Parathyroid adenoma (tissue), 2 donors: Measurements from ENCODE around the gene SEC24D.
A peak's percentile ranks its signal among the peaks of the same experiment; 100 is the strongest.

Source experiments
- H2AFZ ChIP-seq: fragments of 300-600 bp; sonication (generic); one replicate; pipeline ENCODE4 v1.7.0; 2017; ENCODE audit warnings: antibody characterized with exemption, mild to moderate bottlenecking
- H3K27ac ChIP-seq: fragments of 300-600 bp; sonication (generic); one replicate; pipeline ENCODE4 v1.7.0; 2017
- H3K27me3 ChIP-seq: fragments of 300-600 bp; sonication (generic); one replicate; pipeline ENCODE4 v1.7.0; 2017; ENCODE audit warnings: low read length; ENCODE audit not compliant: control insufficient read depth, insufficient read depth
- H3K36me3 ChIP-seq: fragments of 300-600 bp; sonication (generic); one replicate; pipeline ENCODE4 v1.7.0; 2017; ENCODE audit warnings: low read length; ENCODE audit not compliant: control insufficient read depth, insufficient read depth
- H3K4me1 ChIP-seq: fragments of 300-600 bp; sonication (generic); one replicate; pipeline ENCODE4 v1.7.0; 2017; ENCODE audit warnings: control low read depth
- H3K4me2 ChIP-seq: fragments of 300-600 bp; sonication (generic); one replicate; pipeline ENCODE4 v1.7.0; 2017; ENCODE audit warnings: low read length
- H3K4me3 ChIP-seq: fragments of 300-600 bp; sonication (generic); one replicate; pipeline ENCODE4 v1.7.0; 2017; ENCODE audit warnings: low read depth, low read length
- H3K79me2 ChIP-seq: fragments of 300-600 bp; sonication (generic); one replicate; pipeline ENCODE4 v1.7.0; 2017; ENCODE audit warnings: control low read depth
- H3K9ac ChIP-seq: fragments of 300-600 bp; sonication (generic); one replicate; pipeline ENCODE4 v1.7.0; 2017; ENCODE audit warnings: mild to moderate bottlenecking
- H3K9me3 ChIP-seq: fragments of 300-600 bp; sonication (generic); one replicate; pipeline ENCODE4 v1.7.0; 2017; ENCODE audit warnings: low read length; ENCODE audit not compliant: control insufficient read depth
- TF ChIP-seq, protein P1 (sequence below): fragments of 300-600 bp; sonication (generic); IDR thresholded peaks from one replicate; pipeline ENCODE4 v1.7.0; 2017; ENCODE audit warnings: antibody characterized with exemption, mild to moderate bottlenecking
- donor health status: primary hyperparathyroidism.

SEC24D gene

GRCh38 chr4:118684873-118685811 is 150.8 kb downstream of the SEC24D start, which contains the start of gene METTL14:
METTL14 (plus strand) TSS chr4:118685392; CDS start chr4:118685535, 143 bp downstream.
- Histone ChIP-seq H3K4me2 (peak within 1 kb of the TSS; percentile 92), H3K36me3 (no peaks in the 10 kb centered on the region), H3K27me3 (no peaks in the 10 kb centered on the region), H3K27ac (peak within 1 kb of the TSS; percentile 77), H3K9me3 (no peaks in the 10 kb centered on the region), H3K4me1 (peaks cover 5% of the 10 kb centered on the region), H3K79me2 (no peaks in the 10 kb centered on the region), H3K9ac (no peak within 1 kb of the TSS), H3K4me3 (peak within 1 kb of the TSS; percentile 81), H2AFZ (peak within 1 kb of the TSS; percentile 80)
- TF ChIP-seq, protein P1, sequence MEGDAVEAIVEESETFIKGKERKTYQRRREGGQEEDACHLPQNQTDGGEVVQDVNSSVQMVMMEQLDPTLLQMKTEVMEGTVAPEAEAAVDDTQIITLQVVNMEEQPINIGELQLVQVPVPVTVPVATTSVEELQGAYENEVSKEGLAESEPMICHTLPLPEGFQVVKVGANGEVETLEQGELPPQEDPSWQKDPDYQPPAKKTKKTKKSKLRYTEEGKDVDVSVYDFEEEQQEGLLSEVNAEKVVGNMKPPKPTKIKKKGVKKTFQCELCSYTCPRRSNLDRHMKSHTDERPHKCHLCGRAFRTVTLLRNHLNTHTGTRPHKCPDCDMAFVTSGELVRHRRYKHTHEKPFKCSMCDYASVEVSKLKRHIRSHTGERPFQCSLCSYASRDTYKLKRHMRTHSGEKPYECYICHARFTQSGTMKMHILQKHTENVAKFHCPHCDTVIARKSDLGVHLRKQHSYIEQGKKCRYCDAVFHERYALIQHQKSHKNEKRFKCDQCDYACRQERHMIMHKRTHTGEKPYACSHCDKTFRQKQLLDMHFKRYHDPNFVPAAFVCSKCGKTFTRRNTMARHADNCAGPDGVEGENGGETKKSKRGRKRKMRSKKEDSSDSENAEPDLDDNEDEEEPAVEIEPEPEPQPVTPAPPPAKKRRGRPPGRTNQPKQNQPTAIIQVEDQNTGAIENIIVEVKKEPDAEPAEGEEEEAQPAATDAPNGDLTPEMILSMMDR, result no peak

DNA sequence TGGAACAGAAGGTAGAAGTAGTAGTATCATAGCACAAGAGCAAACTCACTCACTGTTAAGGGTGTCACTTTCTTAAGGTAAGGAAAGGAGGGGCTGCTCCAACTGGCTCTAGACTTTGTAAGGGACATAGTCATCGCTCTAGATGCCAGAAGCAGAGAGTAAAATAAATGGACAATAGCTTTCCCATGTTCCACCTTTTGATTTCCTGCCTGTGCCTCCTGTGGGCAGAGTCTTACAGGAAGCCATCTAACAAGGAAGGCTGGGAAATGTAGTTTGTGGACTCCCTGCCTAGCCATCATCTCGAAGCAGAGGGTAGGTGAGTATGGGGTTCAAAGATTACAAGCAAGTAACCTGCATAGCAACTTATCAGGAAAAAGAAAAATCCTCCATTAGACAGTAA is 152.4 kb downstream of the SEC24D start:
- H3K9ac ChIP-seq, result no peak overlapping the region
- H3K4me1 ChIP-seq, result peaks cover 5% of the 10 kb centered on the region
- H3K36me3 ChIP-seq, result no peaks in the 10 kb centered on the region
- no peaks in the 10 kb centered on the region for H3K9me3 ChIP-seq
- no peak overlapping the region for H3K4me2 ChIP-seq
- no peaks in the 10 kb centered on the region for H3K27me3 ChIP-seq
- peak overlapping the region; percentile 46 for H2AFZ ChIP-seq
- no peak overlapping the region for H3K4me3 ChIP-seq
- no peak overlapping the region for H3K27ac ChIP-seq
- TF ChIP-seq, protein P1, result no peak
- no peaks in the 10 kb centered on the region for H3K79me2 ChIP-seq

- no peaks in the 10 kb centered on the region for H3K9me3 ChIP-seq
- TF ChIP-seq, protein P1, result peak; percentile 14
- no peak overlapping the region for H3K4me3 ChIP-seq
- no peaks in the 10 kb centered on the region for H3K36me3 ChIP-seq
- H3K79me2 ChIP-seq, result no peaks in the 10 kb centered on the region
- no peaks in the 10 kb centered on the region for H3K27me3 ChIP-seq
- H3K4me2 ChIP-seq, result no peak overlapping the region
- H3K27ac ChIP-seq, result no peak overlapping the region
- H3K9ac ChIP-seq, result no peak overlapping the region
- peak overlapping the region; percentile 46 for H2AFZ ChIP-seq
- peaks cover 5% of the 10 kb centered on the region for H3K4me1 ChIP-seq
Measured at GRCh38 chr4:118682928-118683327, 153.0 kb downstream of the SEC24D start.

DNA sequence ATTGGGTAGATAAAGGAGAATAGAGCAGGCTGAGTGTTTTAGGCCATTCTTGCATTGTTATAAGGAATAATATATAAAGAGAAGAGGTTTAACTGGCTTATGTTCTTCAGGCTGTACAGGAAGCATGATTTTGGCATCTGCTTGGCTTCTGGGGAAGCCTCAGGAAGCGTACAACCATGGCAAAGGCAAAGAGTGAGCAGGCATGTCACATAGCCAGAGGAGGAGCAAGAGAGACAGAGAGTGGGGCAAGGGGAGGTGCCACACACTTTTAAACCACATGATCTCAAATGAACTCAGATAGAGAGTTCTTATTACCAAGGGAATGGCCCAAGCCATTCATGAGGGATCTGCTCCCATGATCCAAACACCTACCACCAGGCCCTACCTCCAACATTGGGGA is 155.1 kb downstream of the SEC24D start:
- TF ChIP-seq, protein P1, result no peak
- Histone ChIP-seq H3K4me1 (no peaks in the 10 kb centered on the region), H3K27ac (no peak overlapping the region), H3K27me3 (no peaks in the 10 kb centered on the region), H3K79me2 (no peaks in the 10 kb centered on the region), H3K4me3 (no peak overlapping the region), H3K36me3 (no peaks in the 10 kb centered on the region), H3K9me3 (no peaks in the 10 kb centered on the region), H2AFZ (no peak overlapping the region), H3K9ac (no peak overlapping the region), H3K4me2 (no peak overlapping the region)
